ENCODE data around the gene ODC1.

The ODC1 gene

GRCh38 chr2:10414591-10414990 lies 33.5 kb downstream of the ODC1 start:
- peak; percentile 16 for DNase-seq

- no peak for DNase-seq
Observed at GRCh38 chr2:10413991-10414451, 34.1 kb downstream of the ODC1 start.

GRCh38 chr2:10413503-10413902 lies 34.6 kb downstream of the ODC1 start:
- DNase-seq: no peak

- DNase-seq: peak; percentile 50
Observed at GRCh38 chr2:10412380-10412779, 35.7 kb downstream of the ODC1 start.

- DNase-seq: no peak
Observed at GRCh38 chr2:10411557-10411956, 36.6 kb downstream of the ODC1 start.

GRCh38 chr2:10410823-10411437 lies 37.2 kb downstream of the ODC1 start:
- DNase-seq: peak; percentile 49

- peak; percentile 21 for DNase-seq
Observed at GRCh38 chr2:10410001-10410822, 37.9 kb downstream of the ODC1 start.

- peak; percentile 58 for DNase-seq
Observed at GRCh38 chr2:10408649-10409579, 39.2 kb downstream of the ODC1 start.

GRCh38 chr2:10407841-10408648 lies 40.1 kb downstream of the ODC1 start:
- no peak for DNase-seq

GRCh38 chr2:10407432-10407831 lies 40.7 kb downstream of the ODC1 start:
- DNase-seq: no peak

GRCh38 chr2:10406491-10407188 lies 41.5 kb downstream of the ODC1 start:
- no peak for DNase-seq

GRCh38 chr2:10406016-10406415 lies 42.1 kb downstream of the ODC1 start:
- DNase-seq: no peak

- peak; percentile 86 for DNase-seq
Observed at GRCh38 chr2:10405448-10405847, 42.7 kb downstream of the ODC1 start.

GRCh38 chr2:10404324-10405143 lies 43.6 kb downstream of the ODC1 start:
- DNase-seq: no peak

GRCh38 chr2:10402653-10403215 lies 45.4 kb downstream of the ODC1 start:
- DNase-seq: no peak

- DNase-seq: no peak
Observed at GRCh38 chr2:10402062-10402585, 46.0 kb downstream of the ODC1 start.

- DNase-seq: no peak
Observed at GRCh38 chr2:10400978-10401951, 46.9 kb downstream of the ODC1 start.

GRCh38 chr2:10400568-10400977 lies 47.6 kb downstream of the ODC1 start:
- DNase-seq: no peak

- no peak for DNase-seq
Observed at GRCh38 chr2:10400002-10400401, 48.1 kb downstream of the ODC1 start.
